ENCODE results near the gene PTPN21.

DNA sequence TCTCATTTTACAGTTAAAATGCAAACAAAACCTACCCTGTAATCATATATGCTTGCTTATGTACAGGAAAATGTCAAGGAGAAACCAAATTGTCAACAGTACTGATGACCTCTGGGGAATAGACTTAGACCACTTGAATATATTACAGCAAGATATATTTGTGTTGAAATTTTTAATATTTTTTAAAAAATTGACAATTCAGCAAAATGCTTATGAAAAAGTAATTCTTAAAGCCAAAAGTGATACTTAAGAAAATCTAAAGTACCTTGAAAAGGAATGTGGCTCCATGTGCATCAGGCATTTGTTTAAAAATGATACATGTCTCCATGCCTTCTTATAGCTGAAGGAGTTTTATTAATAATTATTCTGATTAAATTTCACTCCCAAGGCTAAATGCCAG lies 49.2 kb downstream of the PTPN21 start:
- TF ChIP-seq, protein P1, sequence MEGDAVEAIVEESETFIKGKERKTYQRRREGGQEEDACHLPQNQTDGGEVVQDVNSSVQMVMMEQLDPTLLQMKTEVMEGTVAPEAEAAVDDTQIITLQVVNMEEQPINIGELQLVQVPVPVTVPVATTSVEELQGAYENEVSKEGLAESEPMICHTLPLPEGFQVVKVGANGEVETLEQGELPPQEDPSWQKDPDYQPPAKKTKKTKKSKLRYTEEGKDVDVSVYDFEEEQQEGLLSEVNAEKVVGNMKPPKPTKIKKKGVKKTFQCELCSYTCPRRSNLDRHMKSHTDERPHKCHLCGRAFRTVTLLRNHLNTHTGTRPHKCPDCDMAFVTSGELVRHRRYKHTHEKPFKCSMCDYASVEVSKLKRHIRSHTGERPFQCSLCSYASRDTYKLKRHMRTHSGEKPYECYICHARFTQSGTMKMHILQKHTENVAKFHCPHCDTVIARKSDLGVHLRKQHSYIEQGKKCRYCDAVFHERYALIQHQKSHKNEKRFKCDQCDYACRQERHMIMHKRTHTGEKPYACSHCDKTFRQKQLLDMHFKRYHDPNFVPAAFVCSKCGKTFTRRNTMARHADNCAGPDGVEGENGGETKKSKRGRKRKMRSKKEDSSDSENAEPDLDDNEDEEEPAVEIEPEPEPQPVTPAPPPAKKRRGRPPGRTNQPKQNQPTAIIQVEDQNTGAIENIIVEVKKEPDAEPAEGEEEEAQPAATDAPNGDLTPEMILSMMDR (IDR thresholded peaks at IDR 0.05): no peak
- TF ChIP-seq POLR2A (IDR thresholded peaks at IDR 0.05): no peak

All from right lobe of liver (tissue), 4 donors.